ENCODE data around the gene ALKBH5.

ALKBH5 gene

DNA sequence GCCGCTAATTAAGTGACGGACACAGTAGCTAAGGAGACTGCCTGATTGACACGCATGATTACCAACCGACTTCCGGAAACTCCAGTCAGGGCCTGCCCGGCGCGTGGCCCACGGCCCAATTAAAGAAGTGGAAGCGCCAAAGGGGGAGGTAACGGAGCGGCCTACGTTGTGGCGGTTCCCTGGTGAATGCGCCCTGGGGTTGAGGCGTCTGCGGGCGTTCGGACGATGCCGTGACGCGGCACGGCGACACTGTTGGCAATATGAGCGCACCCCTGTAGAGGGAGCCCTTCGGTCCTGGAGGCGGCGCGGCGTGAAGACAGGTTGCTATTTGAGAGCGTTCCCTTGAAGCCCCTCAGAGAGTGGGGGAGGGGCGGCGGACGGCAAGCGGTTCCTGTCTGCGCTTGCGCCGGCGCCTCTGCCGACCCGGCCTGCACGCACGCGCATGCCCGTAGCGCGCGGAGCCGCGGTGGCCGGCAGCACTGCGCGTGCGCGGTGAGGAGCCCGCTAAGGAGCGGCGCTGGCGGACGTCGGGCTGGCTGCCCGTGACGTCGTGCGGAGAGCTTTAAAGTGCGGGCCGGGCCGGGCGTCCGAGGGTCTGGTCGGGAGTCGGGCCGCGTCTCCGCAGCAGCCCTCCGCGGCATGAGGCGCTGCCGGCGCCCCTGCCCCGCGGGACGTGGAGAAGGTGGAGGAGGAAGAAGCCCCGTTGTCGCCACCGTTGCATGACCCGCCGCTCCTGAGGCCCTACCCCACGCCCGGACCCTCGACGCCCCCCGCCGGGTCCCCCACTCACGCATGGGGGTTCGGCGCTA, at the start of gene ALKBH5:
Gene ALKBH5 (plus strand): TSS at position 495 of the 809 bp plus-strand sequence. CDS start 416 bp downstream, outside the sequence.
- no peaks in the 10 kb centered on the region for H3K9me3 Mint-ChIP-seq
- peaks cover 51% of the 10 kb centered on the region for H3K4me1 Mint-ChIP-seq
- peak within 1 kb of the TSS; percentile 92 for H3K27ac Mint-ChIP-seq (ENCODE audit: low read depth)
- H3K4me3 Mint-ChIP-seq = peak within 1 kb of the TSS; percentile 87
- DNase-seq (ENCODE audit: low spot score in 2 of 2) (peak; percentile 97 to 98), ATAC-seq (replicated peaks; ENCODE audit: extremely low read depth, poor library complexity, severe bottlenecking) (peak; percentile 86)
- peaks cover 22% of the 10 kb centered on the region for H3K36me3 Mint-ChIP-seq (ENCODE audit: insufficient read depth)
- H3K27me3 Mint-ChIP-seq = no peaks in the 10 kb centered on the region

DNA sequence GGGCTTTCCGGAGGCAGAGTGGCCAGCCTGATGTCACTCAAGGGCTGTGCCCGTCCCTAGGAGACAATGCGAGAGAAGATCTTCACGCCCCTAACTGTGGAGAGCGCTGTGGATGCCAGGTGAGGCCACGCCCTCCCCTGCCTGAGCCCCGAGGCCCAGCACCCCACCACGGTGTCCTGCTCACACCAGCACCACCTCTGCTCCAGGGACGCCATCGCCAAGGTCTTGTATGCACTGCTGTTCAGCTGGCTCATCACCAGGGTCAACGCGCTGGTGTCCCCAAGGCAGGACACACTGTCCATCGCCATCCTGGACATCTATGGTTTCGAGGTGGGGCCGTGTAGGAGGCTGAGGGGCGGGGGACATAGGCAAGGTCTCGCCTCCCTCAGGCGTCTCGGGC, 47.3 kb upstream of the ALKBH5 start:
- Mint-ChIP-seq H3K27me3 (peaks cover 15% of the 10 kb centered on the region), H3K9me3 (no peaks in the 10 kb centered on the region), H3K4me3 (no peak overlapping the region), H3K36me3 (ENCODE audit: insufficient read depth) (peaks cover 2% of the 10 kb centered on the region), H3K4me1 (peaks cover 5% of the 10 kb centered on the region), H3K27ac (ENCODE audit: low read depth) (no peak overlapping the region)
- DNase-seq (ENCODE audit: low spot score in 2 of 2) = no peak
- ATAC-seq (replicated peaks; ENCODE audit: extremely low read depth, poor library complexity, severe bottlenecking) = no peak

DNA sequence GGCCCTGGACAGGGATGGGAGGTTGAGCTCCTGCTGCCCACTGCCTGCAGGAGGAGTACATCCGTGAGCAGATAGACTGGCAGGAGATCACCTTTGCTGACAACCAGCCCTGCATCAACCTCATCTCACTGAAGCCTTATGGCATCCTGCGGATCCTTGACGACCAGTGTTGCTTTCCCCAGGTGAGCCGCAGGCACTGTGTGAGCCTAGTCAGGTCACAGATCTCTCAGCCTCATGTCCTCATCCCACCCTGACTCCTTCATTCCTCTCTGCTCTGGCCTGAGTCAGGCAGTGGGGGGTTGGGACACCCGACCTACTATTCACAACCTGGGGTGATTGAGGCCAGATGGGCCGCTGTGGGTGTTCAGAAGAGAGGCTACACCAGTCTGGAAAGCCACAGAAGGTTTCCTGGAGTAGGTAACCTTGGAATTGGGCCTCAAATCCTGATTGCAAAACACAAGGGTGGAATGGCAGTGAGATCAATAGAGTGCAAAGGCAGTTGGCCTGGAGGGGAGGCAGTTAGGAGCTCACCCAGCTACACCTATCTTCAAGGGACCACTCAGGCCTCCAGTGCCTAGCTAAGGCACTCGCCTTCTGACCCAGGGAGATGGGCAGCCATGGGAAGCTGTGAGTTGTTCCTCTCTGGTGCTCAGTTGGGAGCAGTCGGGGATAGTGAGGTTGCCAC, 45.4 kb upstream of the ALKBH5 start:
- ATAC-seq (replicated peaks; ENCODE audit: extremely low read depth, poor library complexity, severe bottlenecking) (no peak), DNase-seq (ENCODE audit: low spot score in 2 of 2) (no peak)
- Mint-ChIP-seq H3K4me3 (no peak overlapping the region), H3K27me3 (peaks cover 15% of the 10 kb centered on the region), H3K4me1 (peaks cover 7% of the 10 kb centered on the region), H3K36me3 (ENCODE audit: insufficient read depth) (peaks cover 2% of the 10 kb centered on the region), H3K9me3 (no peaks in the 10 kb centered on the region), H3K27ac (ENCODE audit: low read depth) (no peak overlapping the region)

DNA sequence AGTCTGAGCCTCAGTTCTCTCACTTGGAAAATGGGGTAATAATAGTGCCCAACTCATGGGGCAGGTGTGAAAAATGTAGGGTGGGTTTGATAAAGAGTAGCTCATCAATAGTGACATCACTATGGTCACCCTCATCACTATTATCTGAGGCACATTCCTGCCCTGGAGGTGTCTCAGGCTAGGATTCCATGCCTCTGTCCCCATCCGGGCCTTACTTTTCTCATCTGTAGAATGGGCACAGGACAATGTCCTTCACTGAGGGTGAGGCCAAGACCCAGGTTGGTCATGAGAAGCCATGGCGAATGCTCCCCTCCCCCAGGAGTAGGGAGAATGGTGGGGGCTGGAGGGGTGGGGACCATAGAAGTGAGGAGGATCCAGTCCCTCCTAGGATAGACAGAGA, 44.5 kb upstream of the ALKBH5 start:
- peaks cover 4% of the 10 kb centered on the region for H3K36me3 Mint-ChIP-seq (ENCODE audit: insufficient read depth)
- no peak overlapping the region for H3K27ac Mint-ChIP-seq (ENCODE audit: low read depth)
- no peak overlapping the region for H3K4me3 Mint-ChIP-seq
- ATAC-seq (replicated peaks; ENCODE audit: extremely low read depth, poor library complexity, severe bottlenecking) (no peak), DNase-seq (ENCODE audit: low spot score in 2 of 2) (no peak)
- peaks cover 15% of the 10 kb centered on the region for H3K27me3 Mint-ChIP-seq
- H3K9me3 Mint-ChIP-seq = no peaks in the 10 kb centered on the region
- H3K4me1 Mint-ChIP-seq = peaks cover 7% of the 10 kb centered on the region

DNA sequence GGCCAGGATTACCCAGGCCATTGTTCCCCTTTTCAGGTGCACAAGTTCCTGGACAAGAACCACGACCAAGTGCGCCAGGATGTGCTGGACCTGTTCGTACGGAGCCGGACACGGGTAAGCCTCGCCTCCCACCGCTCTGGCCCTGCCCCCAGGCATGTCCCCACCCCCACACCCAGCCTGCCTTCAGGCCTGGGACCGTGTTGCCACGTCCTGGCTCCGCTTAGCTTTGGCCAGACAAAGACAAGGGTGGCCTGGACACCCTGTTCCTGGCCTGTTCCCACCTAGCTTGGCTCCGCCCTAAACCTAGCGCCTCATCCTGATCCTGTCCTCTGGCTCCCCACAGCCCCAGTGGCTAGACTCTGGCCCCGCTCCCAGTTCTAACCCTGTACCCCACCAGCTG, 44.1 kb upstream of the ALKBH5 start:
- no peak for DNase-seq (ENCODE audit: low spot score in 2 of 2)
- peaks cover 7% of the 10 kb centered on the region for H3K4me1 Mint-ChIP-seq
- H3K36me3 Mint-ChIP-seq (ENCODE audit: insufficient read depth) = peaks cover 4% of the 10 kb centered on the region
- no peak overlapping the region for H3K4me3 Mint-ChIP-seq
- H3K27me3 Mint-ChIP-seq = peaks cover 15% of the 10 kb centered on the region
- ATAC-seq (replicated peaks; ENCODE audit: extremely low read depth, poor library complexity, severe bottlenecking) = no peak
- no peaks in the 10 kb centered on the region for H3K9me3 Mint-ChIP-seq
- no peak overlapping the region for H3K27ac Mint-ChIP-seq (ENCODE audit: low read depth)

DNA sequence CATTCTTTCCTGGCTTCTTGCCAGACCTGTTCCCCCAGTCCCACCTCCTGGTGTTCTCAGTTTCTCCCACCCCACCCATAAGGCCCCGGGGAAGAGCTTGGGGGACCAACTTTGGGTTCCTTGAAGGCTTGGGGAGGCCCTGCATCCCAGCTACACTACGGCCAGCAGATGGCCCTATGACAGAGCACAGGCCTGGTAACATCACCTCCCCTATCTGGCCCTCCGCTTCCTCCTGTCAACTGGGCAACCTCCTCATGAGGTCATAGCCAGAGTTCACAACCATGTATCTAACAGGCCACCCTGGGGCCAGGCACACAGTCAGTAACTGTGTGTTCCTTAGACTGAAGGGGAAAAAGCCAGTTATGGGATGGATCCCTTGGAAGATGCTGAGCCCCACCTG, 43.7 kb upstream of the ALKBH5 start:
- Mint-ChIP-seq H3K36me3 (ENCODE audit: insufficient read depth) (peaks cover 4% of the 10 kb centered on the region), H3K4me3 (no peak overlapping the region), H3K27ac (ENCODE audit: low read depth) (no peak overlapping the region)

DNA sequence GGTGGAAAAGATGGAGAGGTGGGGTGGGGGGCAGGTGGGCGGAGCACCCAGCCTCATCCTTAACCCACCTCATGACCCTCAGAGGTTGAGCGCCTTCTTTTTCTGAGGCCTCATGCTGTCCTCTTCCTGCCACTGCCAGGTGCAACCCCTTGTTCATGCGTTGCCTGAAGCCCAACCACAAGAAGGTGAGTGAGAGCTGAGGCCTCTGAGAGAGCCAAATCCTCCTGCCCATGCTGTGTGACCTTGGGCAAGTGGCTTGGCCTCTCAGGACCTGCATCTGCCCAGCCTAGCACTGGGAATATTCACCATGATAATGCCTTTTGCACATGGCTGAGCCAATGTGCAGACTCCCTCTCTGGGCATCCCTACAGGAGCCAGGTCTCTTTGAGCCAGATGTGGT, 43.0 kb upstream of the ALKBH5 start:
- H3K27ac Mint-ChIP-seq (ENCODE audit: low read depth) = no peak overlapping the region
- peaks cover 4% of the 10 kb centered on the region for H3K36me3 Mint-ChIP-seq (ENCODE audit: insufficient read depth)
- H3K4me3 Mint-ChIP-seq = no peak overlapping the region
- no peak for DNase-seq (ENCODE audit: low spot score in 2 of 2)
- ATAC-seq (replicated peaks; ENCODE audit: extremely low read depth, poor library complexity, severe bottlenecking) = no peak
- peaks cover 7% of the 10 kb centered on the region for H3K4me1 Mint-ChIP-seq
- no peaks in the 10 kb centered on the region for H3K9me3 Mint-ChIP-seq
- H3K27me3 Mint-ChIP-seq = peaks cover 13% of the 10 kb centered on the region

More for the DNA sequence above, 43.7 kb upstream of the ALKBH5 start:
- H3K27me3 Mint-ChIP-seq = peaks cover 15% of the 10 kb centered on the region
- ATAC-seq (replicated peaks; ENCODE audit: extremely low read depth, poor library complexity, severe bottlenecking) = no peak
- H3K9me3 Mint-ChIP-seq = no peaks in the 10 kb centered on the region
- peaks cover 7% of the 10 kb centered on the region for H3K4me1 Mint-ChIP-seq
- DNase-seq (ENCODE audit: low spot score in 2 of 2) = no peak

DNA sequence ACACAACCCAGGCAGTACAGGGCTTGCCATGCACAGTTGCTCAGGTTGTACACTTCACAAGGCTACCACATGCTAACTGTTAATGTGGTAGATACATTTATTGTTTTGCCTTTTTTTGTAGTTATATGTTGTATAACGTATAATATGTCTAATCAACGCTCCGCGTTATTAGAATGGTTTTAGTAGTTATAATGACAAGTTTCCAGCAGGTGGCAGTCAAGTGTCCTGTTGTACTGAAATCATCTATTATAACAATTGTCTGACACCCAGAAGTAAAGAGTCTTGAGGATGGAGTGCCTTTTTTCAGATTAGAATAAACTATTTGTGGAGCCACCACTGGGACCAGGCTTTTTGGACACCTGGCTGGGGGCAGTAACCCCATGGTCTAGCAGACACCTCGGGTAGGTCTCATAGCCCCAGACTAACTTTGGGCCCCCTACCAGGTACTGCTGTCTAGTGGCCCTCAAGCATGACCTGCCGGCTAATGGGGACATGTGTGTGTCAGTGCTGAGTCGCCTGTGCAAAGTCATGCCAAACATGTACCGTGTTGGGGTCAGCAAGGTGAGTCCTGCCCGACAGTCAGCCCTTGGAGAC, 42.3 kb upstream of the ALKBH5 start:
- ATAC-seq (replicated peaks; ENCODE audit: extremely low read depth, poor library complexity, severe bottlenecking) (peak; percentile 67), DNase-seq (ENCODE audit: low spot score in 2 of 2) (no peak)
- H3K9me3 Mint-ChIP-seq = no peaks in the 10 kb centered on the region
- peaks cover 7% of the 10 kb centered on the region for H3K4me1 Mint-ChIP-seq
- peaks cover 6% of the 10 kb centered on the region for H3K27me3 Mint-ChIP-seq
- H3K36me3 Mint-ChIP-seq (ENCODE audit: insufficient read depth) = peaks cover 1% of the 10 kb centered on the region
- no peak overlapping the region for H3K27ac Mint-ChIP-seq (ENCODE audit: low read depth)
- no peak overlapping the region for H3K4me3 Mint-ChIP-seq

DNA sequence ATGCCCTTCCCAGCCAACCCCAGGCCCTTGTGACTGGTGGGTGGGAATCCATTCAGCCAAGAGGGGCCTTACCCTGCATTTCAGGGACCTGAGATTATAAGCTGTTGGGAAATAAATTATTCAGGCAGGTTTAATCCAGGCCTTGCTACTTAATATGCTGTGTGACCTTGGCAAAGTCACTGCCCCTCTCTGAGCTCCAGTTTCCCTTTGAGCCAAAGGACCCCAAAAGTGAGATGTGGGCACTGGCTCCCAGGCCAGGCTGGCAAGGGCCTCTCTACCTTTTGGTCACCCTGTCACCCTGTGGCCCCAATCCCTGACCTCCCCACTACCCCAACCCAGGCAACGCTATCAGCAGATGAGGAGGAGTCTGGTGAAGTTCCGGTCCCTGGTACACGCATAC, 41.2 kb upstream of the ALKBH5 start:
- Mint-ChIP-seq H3K27me3 (no peaks in the 10 kb centered on the region), H3K4me1 (peaks cover 7% of the 10 kb centered on the region), H3K9me3 (no peaks in the 10 kb centered on the region), H3K4me3 (no peak overlapping the region), H3K36me3 (ENCODE audit: insufficient read depth) (peaks cover 1% of the 10 kb centered on the region), H3K27ac (ENCODE audit: low read depth) (no peak overlapping the region)
- ATAC-seq (replicated peaks; ENCODE audit: extremely low read depth, poor library complexity, severe bottlenecking) = no peak
- no peak for DNase-seq (ENCODE audit: low spot score in 2 of 2)

DNA sequence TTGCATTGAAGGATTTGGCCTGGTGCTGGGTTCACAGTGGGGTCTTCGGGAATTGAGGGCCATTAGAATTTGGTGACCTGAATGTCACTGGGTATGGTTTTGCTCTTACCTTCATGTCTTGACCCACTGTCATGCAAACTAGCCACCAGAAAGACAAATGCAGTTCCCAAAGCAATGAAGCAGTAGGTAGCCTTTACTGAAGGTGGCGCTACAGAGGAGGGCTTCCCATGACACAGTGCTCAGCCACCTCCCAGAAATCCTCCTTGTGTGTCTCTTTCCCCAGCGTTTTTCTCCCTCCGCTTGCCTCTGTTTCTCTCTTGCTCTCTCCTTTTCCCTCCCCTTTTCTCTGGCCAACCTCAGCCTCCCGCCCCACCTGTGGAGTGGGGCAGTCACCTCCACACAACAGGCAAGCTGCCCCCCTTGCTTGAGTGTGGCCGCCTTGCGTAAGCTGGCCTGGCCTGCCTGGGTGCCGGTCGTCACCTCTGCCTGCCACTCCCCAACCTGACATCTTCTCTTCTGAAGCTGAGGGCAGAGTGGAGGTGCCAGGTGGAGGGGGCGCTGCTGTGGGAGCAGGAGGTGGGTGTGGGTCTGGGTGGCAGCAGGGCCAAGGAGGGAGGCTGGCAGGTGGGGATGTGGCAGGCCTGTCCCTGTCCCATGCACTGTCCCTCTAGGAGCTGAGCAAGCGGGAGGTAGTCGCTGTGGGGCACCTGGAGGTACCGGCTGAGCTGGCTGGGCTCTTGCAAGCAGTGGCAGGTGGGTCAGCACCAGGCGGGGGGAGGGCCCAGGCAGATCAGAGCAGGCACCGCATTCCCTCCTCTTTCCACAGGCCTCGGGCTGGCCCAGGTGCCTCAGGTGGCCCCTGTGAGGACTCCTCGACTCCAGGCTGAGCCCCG, 40.3 kb upstream of the ALKBH5 start:
- DNase-seq (ENCODE audit: low spot score in 2 of 2) (no peak), ATAC-seq (replicated peaks; ENCODE audit: extremely low read depth, poor library complexity, severe bottlenecking) (no peak)
- Mint-ChIP-seq H3K27ac (ENCODE audit: low read depth) (no peak overlapping the region), H3K4me1 (peaks cover 7% of the 10 kb centered on the region), H3K27me3 (no peaks in the 10 kb centered on the region), H3K4me3 (no peak overlapping the region), H3K36me3 (ENCODE audit: insufficient read depth) (peaks cover 1% of the 10 kb centered on the region), H3K9me3 (no peaks in the 10 kb centered on the region)

DNA sequence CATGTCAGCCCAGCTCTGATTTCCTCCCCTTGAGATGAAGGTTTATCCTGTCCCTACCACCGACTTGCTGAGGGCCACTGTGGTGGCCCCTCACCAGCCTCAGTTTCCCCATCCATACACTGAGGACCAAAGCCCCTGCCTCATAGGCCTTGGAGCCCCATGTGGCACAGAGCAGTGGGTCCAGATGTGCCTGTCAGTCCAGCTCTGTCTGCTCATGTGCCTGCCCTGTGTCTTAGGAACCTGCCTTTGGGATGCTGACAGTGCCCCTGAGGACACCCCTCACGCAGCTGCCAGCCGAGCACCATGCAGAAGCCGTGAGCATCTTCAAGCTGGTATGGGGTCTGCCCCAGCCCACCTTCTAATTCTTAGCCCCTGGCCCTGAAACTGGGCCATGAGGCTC, 39.4 kb upstream of the ALKBH5 start:
- DNase-seq (ENCODE audit: low spot score in 2 of 2) (no peak), ATAC-seq (replicated peaks; ENCODE audit: extremely low read depth, poor library complexity, severe bottlenecking) (no peak)
- Mint-ChIP-seq H3K9me3 (no peaks in the 10 kb centered on the region), H3K36me3 (ENCODE audit: insufficient read depth) (peaks cover 1% of the 10 kb centered on the region), H3K27me3 (no peaks in the 10 kb centered on the region), H3K27ac (ENCODE audit: low read depth) (no peak overlapping the region), H3K4me3 (no peak overlapping the region), H3K4me1 (peaks cover 7% of the 10 kb centered on the region)

DNA sequence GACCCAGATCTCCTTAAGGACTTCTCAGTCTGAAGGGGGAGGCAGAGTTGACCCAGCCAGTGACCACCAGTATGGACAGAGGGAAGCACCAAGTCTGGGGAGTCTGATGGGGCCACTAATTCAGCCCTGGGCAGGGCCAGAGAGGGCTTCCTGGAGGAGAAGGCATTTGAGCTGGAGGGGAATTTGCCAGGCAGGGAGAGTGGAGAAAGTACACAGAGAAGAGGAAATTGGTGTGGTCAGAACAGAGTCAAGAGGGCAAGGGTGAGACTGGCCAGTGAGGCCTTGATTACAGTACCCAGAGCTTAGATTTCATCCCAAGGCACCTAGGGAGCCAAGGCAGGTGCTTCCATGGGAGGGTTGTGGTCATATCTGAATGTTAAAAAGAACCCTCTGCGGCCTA, 38.8 kb upstream of the ALKBH5 start:
- DNase-seq (ENCODE audit: low spot score in 2 of 2) (no peak), ATAC-seq (replicated peaks; ENCODE audit: extremely low read depth, poor library complexity, severe bottlenecking) (no peak)
- Mint-ChIP-seq H3K36me3 (ENCODE audit: insufficient read depth) (peaks cover 1% of the 10 kb centered on the region), H3K4me1 (peaks cover 7% of the 10 kb centered on the region), H3K9me3 (no peaks in the 10 kb centered on the region), H3K4me3 (no peak overlapping the region), H3K27me3 (no peaks in the 10 kb centered on the region), H3K27ac (ENCODE audit: low read depth) (no peak overlapping the region)

Measured in central memory CD8-positive, alpha-beta T cell (primary cell).